Hematopoietic multipotent progenitor cell treated with erythropoietin and hydrocortisone succinate and interleukin-3 and kit ligand, for 15 days (in vitro differentiated cells): ENCODE data around the gene SCN2A.
"Not testable (repeated sequence)": the region's sequence is repeated elsewhere in the genome, so short reads cannot be mapped to it uniquely, and the experiment has no call there.

ENCODE experiments used
- DNase-seq: peaks from one replicate; pipeline ENCODE4 v3.0.0-alpha.2; 2015; ENCODE audit warnings: low spot score

The SCN2A gene

GRCh38 chr2:165253178-165253577 lies 14.0 kb downstream of the SCN2A start:
- no peak for DNase-seq

GRCh38 chr2:165256618-165257017 lies 17.4 kb downstream of the SCN2A start:
- DNase-seq, result no peak

DNA sequence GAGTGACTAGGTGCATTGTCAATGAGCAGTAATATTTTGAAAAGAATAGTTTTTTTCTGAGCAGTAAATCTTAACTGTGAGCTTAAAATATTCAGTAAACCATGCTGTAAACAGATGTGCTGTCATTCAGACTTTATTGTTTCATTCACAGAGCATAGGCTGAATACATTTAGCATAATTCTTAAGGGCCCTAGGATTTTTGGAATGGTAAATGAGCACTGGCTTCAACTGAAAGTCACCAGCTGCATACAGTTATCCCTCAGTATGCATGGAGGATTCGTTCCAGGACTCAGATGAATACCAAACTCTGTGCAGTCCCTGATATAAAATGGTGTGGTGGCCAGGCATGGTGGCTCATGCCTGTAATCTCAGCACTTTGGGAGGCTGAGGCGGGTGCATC lies 21.1 kb downstream of the SCN2A start:
- not testable (repeated sequence) for DNase-seq

GRCh38 chr2:165268754-165269153 lies 29.5 kb downstream of the SCN2A start:
- DNase-seq, result no peak

GRCh38 chr2:165273176-165273575 lies 34.0 kb downstream of the SCN2A start:
- DNase-seq, result no peak

- no peak for DNase-seq
Measured at GRCh38 chr2:165274698-165275097, 35.5 kb downstream of the SCN2A start.

- no peak for DNase-seq
Measured at GRCh38 chr2:165275932-165276331, 36.7 kb downstream of the SCN2A start.

- no peak for DNase-seq
Measured at GRCh38 chr2:165277295-165277694, 38.1 kb downstream of the SCN2A start.

- no peak for DNase-seq
Measured at GRCh38 chr2:165277860-165278656, 38.8 kb downstream of the SCN2A start.

DNA sequence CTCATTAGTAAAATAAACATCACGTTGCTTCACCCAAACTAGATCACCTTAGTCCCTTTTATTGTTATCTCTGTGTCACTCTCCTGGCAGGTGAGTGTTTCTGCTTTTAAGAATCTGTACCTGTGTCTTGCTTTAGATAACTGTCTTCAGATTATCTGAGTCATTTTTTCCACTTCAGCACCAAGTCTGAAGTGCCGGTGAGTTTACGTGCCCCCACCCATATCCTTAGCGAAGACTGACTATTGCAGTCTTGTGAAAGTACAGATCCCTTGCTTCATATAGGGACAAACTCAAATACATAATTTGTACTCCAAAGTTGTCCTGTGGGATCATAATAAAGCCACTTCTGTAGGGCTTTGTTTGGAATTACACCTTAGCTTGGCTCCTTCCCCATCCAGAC lies 41.1 kb downstream of the SCN2A start:
- DNase-seq, result no peak

GRCh38 chr2:165281387-165281786 lies 42.2 kb downstream of the SCN2A start:
- no peak for DNase-seq

- DNase-seq, result no peak
Measured at GRCh38 chr2:165283342-165283741, 44.1 kb downstream of the SCN2A start.

- no peak for DNase-seq
Measured at GRCh38 chr2:165287094-165287778, 48.0 kb downstream of the SCN2A start.

GRCh38 chr2:165289069-165289468 lies 49.9 kb downstream of the SCN2A start:
- no peak for DNase-seq

DNA sequence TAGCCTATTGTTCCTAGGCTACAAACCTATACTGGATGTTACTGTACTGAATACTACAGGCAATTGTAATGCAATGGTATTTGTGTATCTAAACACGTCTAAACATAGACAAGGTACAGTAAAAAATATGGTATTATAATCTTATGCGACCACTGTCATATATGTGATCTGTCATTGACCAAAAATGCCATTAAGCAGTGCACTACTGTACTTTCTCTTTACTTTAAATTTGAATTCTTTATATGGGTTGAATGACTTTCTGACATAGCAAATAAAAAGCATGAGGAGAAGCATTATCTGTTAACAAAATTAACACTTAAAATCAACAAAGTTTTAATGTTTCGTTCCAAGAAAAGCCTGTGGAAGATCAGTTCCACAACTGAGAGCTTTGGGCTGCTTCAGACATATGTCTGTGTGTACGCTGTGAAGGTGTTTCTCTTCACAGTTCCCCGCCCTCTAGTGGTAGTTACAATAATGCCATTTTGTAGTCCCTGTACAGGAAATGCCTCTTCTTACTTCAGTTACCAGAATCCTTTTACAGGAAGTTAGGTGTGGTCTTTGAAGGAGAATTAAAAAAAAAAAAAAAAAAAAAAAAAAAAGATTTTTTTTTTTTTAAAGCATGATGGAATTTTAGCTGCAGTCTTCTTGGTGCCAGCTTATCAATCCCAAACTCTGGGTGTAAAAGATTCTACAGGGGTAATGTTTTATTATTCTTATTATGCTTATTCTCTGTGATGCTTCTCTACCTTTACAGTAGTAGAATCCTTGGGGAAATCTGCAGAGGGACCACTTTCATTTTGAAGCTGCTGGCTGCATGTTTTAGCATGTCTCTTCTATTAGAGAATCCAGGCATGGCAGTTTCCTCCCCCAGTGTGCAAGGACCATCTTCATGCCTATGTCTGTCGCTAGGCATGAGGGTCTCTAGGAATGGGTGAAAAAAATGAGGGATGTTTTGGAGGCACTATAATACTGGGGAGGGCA lies 54.5 kb downstream of the SCN2A start:
- DNase-seq, result peak; percentile 39

DNA sequence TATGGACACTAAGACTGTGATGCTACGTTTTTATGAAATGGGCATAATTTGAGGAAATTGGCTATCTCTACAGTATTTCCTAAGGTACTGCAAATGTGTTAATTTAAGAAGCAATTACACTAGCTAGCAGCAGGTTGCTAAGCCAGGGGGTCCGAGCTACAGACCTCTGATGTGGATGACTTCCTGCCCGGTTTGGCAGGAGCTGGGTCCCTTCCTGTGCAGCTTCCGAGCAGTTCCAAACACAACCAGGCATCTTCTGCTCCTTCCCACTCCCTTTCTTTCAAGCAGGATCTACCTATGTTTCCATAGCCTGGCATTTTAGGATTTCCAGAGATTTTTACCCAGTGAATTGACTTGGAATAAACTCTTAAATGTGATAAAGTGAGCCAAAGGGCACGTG lies 55.7 kb downstream of the SCN2A start:
- DNase-seq, result no peak

GRCh38 chr2:165295643-165296042 lies 56.4 kb downstream of the SCN2A start:
- DNase-seq, result no peak

- DNase-seq, result no peak
Measured at GRCh38 chr2:165305391-165306096, 66.3 kb downstream of the SCN2A start.

GRCh38 chr2:165307317-165307716 lies 68.1 kb downstream of the SCN2A start:
- no peak for DNase-seq

DNA sequence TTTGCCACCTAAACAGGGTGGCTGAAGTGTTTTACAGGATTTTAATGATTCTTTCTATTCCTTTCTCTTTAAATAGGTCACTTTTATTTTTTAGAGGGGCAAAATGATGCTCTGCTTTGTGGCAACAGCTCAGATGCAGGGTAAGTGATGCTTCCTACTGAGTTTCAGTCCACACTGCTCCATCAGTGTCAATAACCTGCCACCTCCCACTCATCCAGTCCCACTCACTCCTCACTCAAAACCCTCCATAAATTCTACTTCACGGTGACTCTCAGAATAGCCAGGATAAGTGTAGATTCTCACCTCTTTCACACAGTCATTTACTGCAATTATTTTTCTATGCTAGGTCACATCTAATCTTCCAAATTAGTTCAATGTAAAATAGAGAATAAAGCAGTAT lies 72.7 kb downstream of the SCN2A start:
- no peak for DNase-seq

DNA sequence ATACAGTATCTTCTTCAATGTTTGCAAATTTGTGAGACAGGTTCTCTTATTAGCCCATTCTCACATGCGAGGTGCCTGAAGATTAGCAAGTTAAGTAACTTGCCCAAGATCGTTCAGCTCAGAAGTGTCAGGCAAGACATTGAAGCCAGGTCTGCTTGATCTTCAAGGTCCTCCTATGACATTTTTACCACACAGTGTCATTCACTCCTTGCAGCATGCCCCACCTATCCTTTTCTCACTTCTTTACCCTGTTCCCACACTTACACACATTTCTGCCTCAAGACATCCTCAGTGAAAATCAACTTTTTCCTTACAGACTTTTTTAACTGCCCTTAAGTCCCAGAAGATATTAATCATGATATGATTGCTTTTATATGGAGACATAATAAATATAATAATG lies 73.8 kb downstream of the SCN2A start:
- DNase-seq, result no peak

DNA sequence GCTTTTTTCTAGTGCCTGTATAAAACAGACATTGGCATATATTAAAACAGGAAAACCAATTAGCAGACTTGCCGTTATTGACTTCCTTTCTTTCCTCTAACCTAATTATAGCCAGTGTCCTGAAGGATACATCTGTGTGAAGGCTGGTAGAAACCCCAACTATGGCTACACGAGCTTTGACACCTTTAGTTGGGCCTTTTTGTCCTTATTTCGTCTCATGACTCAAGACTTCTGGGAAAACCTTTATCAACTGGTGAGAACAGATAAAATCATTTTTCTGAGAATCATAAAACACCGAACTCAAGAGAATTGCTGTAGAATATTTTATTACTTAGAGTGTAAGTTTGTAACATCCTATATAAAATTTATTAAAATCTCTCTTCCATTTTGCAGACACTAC lies 74.3 kb downstream of the SCN2A start:
- no peak for DNase-seq
